Measurements from ENCODE around the gene GNAI2.

The GNAI2 gene

DNA sequence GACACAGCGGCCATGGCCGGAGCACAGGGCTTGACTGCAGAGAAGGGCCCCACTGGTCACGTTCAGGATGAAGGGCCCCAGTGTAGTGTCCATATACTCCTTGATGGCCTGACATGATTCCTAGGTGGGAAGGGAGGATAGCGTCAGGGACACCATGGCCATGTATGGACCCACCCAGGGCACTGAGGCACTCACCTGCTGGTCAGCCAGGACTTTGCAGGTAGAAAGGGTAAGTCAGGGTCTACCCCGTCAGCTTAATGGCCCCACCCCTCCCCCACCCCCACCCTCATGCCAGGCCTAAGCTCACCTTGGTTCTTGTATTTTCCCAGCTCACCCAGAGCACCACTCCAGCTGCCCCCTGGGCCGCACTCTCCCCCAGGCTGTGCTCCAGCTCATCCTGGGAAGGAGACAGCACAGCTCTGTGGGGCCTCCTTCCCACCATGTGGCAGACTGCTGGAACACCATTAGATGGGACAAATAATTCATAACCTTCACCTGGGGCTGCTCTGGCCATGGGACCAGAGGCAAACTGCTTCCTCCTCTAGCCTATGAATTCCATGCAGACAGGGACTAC is 64.8 kb downstream of the GNAI2 start:
- DNase-seq, result no peak

DNA sequence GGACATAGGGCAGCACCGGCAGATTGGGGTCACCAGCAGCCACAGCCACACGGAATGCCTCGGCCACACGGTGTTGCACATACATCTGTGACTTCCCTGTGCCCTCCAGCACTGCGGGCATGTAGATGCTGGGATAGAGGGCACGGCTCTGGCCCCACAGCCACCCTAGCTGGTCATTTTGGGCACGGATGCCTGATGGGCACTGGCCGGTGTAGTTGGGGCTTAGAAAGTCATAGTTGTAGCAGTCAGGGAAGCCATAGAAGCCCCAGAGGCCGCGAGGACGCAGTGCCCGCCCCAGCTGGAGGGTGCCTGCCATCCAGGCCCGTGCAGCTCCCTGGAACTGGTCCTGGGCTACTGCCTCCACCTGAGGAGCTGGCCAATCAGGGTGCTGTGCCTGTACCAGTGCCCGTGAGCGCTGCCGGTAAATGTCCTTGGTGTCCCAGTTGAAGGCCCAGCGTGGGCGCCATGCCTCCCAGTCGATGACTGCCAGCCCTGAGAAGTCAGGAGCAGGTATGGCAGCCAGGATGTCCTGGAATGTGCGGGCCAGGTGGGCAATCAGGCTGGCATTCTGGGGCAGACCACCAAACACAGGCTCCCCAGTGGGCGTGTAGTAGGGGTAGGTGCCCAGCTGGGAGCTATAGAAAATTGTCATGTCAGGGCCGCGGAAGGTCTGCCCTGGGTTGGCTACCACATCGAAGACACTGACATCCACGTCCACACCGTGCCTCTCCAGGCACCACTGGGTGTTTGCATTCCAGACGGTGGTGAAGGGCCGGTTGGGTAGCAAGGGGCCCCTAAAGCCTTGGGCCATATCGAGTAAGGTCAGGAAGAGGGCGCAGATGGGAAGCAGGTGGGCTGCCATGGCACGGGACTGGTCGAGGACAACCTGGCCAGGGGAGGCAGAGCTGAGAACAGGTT is 66.3 kb downstream of the GNAI2 start:
- no peak for DNase-seq

DNA sequence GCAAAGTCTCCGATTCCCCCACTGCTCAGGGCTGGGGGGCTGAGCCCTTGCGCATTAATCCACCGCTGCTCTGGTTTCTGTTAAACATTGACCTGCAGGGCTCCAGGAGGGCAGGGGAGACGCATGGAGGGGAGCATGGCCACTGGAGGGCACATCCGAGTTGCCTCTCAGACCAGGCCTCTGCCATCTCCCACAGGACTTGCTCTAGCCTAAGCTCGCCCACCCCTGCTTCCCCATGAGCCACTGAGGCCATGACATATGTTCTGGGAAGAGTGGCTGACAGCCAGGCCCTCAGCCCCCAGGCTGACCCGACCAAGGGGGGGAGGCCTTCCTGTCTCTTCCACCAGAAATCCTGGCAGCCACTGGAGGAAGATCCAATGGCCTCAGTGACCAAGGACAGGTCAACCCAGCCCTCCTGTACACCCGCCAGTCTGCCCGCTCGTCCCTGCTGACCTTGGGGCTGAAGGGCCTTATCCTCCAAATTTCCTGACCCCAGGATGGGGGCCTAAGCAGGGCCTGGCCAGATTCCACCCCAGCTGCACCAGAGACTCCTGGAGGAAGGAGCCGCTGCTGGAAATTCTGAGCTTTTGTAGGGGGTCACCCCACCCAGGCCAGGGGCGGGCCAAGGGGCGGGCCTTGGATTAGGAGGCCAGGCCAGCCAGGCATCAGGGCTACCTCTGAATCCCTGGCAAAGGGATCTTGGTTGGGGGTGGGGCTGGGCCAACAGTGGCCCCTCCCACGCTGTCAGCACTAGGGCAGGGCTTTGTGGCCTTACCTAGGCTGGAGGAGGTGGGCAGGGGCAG is 67.2 kb downstream of the GNAI2 start, which contains the start of gene HYAL1:
TSS of gene HYAL1 (minus strand) at position 562 of the 803 bp plus-strand sequence. CDS start 618 bp downstream, outside the sequence.
- no peak for DNase-seq

DNA sequence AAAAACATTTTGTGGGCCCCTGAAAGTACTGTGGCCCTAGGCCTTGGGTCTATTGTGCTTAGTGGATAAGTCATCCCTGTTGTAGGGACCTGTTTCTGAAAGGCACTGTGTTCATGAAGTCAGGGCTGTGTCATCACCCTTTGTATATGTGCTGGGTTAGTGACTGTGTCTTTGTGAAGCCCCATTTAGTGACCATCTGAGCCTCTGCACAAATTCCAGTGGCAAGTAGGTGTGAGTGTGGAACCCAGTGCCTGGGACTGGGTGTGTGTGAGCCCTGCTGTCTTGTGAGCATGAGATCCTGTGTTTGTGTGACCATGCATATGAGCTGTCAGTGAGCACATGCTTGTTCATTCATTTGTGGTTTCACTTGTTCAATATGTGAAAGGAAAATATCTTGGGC is 68.6 kb downstream of the GNAI2 start:
- DNase-seq, result no peak

Measured in activated naive CD4-positive, alpha-beta T cell treated with anti-CD3 and anti-CD28 coated beads, Interleukin-2, amount 50 U/mL, for 16 hours (primary cell).